Femur (tissue), 1 donor: ENCODE results near the gene ALG9.

Experiments
- DNase-seq: peaks from one replicate; pipeline ENCODE4 v3.0.0-alpha.2; 2017

ALG9 gene

GRCh38 chr11:111762981-111763643 is 108.3 kb downstream of the ALG9 start:
- DNase-seq = no peak

DNA sequence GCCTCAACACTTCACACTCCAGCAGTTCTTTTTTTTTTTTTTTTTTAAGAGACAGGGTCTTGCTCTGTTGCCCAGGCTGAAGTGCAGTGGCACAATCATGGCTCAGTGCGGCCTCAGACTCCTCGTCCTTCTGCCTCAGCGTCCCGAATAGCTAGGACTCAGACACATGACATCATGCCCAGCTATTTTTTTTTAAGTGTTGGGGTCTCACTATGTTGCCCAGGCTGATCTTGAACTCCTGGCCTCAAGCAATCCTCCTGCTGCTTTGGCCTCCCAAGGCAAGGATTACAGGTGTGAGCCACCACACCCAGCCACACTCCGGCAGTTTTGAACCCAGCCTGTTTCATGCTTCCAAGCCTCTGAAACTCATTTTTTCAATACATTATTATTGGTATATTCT is 108.9 kb downstream of the ALG9 start:
- DNase-seq = no peak

DNA sequence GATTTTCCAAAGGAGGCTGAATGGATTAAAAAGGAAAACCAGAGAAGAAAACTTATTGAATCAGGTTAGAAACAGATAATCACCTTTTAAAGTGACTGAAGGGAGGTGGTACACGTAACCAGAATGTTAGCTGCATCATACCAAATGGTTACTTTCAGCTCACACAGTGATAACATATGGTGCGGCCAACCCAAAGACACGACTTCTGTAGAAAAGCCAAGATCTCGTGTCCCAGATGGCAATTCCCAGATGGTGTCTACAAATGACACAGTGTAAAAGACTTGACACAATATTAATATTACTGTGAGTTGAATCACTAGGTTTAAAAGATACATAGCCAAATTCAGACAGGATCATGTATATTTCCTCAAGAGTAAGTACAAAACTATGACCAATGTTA is 110.3 kb downstream of the ALG9 start:
- no peak for DNase-seq

DNA sequence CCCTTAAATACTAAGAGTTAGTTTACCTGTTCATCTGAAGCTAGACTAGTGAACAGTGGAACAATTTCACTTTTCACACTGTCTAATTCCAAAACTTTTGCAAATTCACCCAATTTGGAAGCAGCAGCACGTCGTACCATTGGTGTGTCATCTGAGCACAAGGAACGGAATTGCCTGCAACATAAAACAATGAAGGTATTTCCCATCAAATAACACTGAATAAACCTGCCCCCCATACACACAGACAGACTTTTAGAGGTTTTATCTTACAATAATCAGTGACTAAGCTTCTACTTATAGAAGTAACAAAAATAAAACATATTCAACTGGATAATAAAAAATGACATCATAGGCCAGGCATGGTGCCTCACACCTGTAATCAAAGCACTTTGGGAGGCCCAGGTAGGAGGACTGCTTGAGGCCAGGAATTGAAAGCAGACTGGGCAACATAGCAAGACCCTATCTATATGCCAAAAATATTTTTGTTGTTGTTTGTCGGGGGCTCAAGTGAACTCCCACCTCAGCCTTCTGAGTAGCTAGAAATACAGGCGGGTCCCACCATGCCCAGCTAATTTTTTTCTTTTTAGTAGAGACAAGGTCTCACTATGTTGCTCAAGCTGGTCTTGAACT is 111.5 kb downstream of the ALG9 start:
- DNase-seq = no peak

- DNase-seq = no peak
Measured at GRCh38 chr11:111759376-111759775, 112.0 kb downstream of the ALG9 start.

DNA sequence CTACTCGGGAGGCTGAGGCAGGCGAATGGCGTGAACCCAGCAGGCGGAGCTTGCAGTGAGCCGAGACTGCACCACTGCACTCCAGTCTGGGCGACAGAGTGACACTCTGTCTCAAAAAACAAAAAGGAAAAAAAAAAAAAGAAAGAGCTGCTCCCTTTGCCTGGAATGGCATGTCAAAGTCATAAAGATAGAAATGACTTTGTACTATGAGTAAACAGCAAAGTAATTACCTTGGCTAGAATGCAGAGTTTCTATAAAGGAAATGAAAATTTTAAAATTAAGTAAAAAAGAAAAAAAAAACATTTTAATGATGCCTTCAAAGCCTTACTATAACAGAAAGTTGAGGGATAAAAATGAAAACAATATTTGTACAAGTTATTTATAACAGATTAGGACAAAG is 115.3 kb downstream of the ALG9 start:
- no peak for DNase-seq

DNA sequence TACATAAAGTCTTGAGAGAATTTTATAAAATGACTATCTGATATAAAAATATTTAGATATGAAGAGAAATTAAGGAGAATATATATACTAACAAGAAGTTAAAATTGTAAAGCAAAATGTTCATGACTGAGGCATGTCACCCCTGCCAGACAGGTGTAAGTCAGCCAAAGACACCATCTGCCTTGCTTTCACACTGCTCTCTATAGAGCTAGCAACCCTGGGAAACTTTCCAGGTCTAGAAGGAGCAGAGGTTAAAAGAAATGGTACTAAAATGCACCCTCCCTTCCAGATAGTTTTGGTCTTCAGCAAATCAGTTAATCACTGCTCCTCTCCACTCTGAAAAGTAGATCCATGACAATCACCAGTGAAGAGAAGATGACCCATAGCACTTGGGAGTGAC is 121.7 kb downstream of the ALG9 start:
- no peak for DNase-seq

- DNase-seq = no peak
Measured at GRCh38 chr11:111748035-111748804, 123.2 kb downstream of the ALG9 start.

GRCh38 chr11:111745719-111746504 is 125.5 kb downstream of the ALG9 start:
- no peak for DNase-seq

GRCh38 chr11:111743700-111744099 is 127.7 kb downstream of the ALG9 start:
- DNase-seq = no peak

DNA sequence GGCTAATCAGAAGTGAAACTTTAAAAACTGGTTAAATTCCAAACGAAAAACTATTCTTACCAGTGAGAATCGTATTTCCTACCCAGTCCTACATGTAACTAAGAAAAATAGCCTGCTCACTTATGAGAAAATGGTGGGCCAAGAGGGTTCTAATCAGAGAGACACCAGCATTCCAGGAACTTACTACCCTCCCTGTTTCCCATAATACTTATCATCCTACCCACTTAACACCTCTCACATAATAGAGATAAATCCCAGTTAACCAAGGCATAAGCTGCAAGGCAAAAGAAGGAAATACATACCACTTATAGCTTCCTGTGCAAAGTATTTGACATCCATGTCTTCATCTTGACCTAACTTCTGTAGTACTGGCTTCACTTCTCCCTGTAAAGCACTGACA is 129.6 kb downstream of the ALG9 start:
- no peak for DNase-seq

- no peak for DNase-seq
Measured at GRCh38 chr11:111739299-111739698, 132.1 kb downstream of the ALG9 start.

- DNase-seq = peak; percentile 61
Measured at GRCh38 chr11:111737444-111738210, 133.8 kb downstream of the ALG9 start.

DNA sequence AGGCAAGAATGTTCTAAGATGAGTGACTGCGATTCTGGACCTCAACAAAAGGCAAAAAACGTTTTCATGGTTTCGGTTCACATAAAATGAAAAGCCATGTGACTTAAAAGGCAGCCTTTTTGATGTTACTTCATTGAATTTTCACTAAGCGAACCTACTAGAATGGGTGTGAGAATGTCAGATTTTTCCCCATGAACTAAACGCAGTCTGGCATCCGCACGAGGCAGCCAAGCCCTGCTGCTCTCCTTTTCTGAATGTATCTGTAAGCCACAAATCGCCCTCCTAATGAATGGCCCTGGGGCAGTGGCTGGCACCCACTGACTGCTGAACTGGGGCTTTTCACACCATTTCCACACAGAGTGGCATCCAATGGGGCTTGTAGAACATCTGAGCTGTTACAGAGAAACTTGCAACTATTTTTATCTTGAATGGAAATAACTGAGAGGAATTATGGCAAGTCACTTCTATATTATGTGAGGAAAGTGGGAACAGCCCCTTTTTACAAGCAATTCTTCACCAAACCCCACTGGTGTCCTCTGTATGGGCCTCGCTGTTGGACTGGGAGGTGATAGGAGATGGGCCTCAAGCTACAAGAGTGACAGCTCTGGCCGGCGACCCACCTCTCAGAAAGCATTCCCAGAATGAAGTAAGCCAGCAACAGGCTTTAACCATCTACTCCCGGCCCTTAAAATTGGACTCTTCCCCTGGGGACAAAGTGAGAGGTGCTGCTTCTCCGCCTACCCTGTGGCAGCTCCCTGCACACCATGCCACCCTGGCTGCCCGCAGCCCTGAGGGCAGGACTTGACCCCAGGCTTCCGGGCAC is 134.5 kb downstream of the ALG9 start:
- peak; percentile 42 for DNase-seq
